GM18499 (cell line): Measurements from ENCODE around the gene DYNC2LI1.
"Not testable (repeated sequence)": the region's sequence is repeated elsewhere in the genome, so short reads cannot be mapped to it uniquely, and the experiment has no call there.

Experiments
- ATAC-seq: cut with Tn5 transposase; IDR thresholded peaks from one replicate; pipeline ENCODE4 v1.9.1; 2021; ENCODE audit warnings: moderate number of reproducible peaks; ENCODE audit not compliant: insufficient read depth, unreplicated experiment

Gene DYNC2LI1

GRCh38 chr2:43773876-43774613 lies at the start of gene DYNC2LI1:
Gene DYNC2LI1, plus strand, starts transcription at chr2:43774039. Its CDS starts 100 bp downstream, at chr2:43774139.
- ATAC-seq: peak; percentile 88

GRCh38 chr2:43724728-43725526 lies 48.9 kb upstream of the DYNC2LI1 start:
- no peak for ATAC-seq

GRCh38 chr2:43725711-43726246 lies 48.1 kb upstream of the DYNC2LI1 start:
- ATAC-seq: no peak

- not testable (repeated sequence) for ATAC-seq
Measured at GRCh38 chr2:43726961-43727633, 46.7 kb upstream of the DYNC2LI1 start.

GRCh38 chr2:43727634-43728014 lies 46.2 kb upstream of the DYNC2LI1 start:
- no peak for ATAC-seq

GRCh38 chr2:43729491-43730174 lies 44.2 kb upstream of the DYNC2LI1 start:
- ATAC-seq: no peak

GRCh38 chr2:43731211-43731610 lies 42.6 kb upstream of the DYNC2LI1 start:
- ATAC-seq: no peak

- no peak for ATAC-seq
Measured at GRCh38 chr2:43736637-43737036, 37.2 kb upstream of the DYNC2LI1 start.

GRCh38 chr2:43737097-43737854 lies 36.6 kb upstream of the DYNC2LI1 start:
- ATAC-seq: no peak

- ATAC-seq: no peak
Measured at GRCh38 chr2:43737855-43738254, 36.0 kb upstream of the DYNC2LI1 start.

- no peak for ATAC-seq
Measured at GRCh38 chr2:43738257-43738656, 35.6 kb upstream of the DYNC2LI1 start.

- no peak for ATAC-seq
Measured at GRCh38 chr2:43743706-43744105, 30.1 kb upstream of the DYNC2LI1 start.

GRCh38 chr2:43745457-43745856 lies 28.4 kb upstream of the DYNC2LI1 start:
- no peak for ATAC-seq

GRCh38 chr2:43748333-43748732 lies 25.5 kb upstream of the DYNC2LI1 start:
- ATAC-seq: no peak

GRCh38 chr2:43749583-43749982 lies 24.3 kb upstream of the DYNC2LI1 start:
- no peak for ATAC-seq

- ATAC-seq: no peak
Measured at GRCh38 chr2:43751476-43751990, 22.3 kb upstream of the DYNC2LI1 start.

- ATAC-seq: no peak
Measured at GRCh38 chr2:43752302-43752701, 21.5 kb upstream of the DYNC2LI1 start.

GRCh38 chr2:43754180-43754579 lies 19.7 kb upstream of the DYNC2LI1 start:
- no peak for ATAC-seq

GRCh38 chr2:43758739-43759138 lies 15.1 kb upstream of the DYNC2LI1 start:
- no peak for ATAC-seq
